CD4-positive, alpha-beta T cell treated with Interleukin-6 at 100 ng/mL for 8 hours (primary cell): Measurements from ENCODE around the gene REXO1.

Source experiments
- DNase-seq: peaks from one replicate; pipeline ENCODE4 v3.0.0-alpha.2; 2020; ENCODE audit warnings: mixed read lengths, low spot score

Gene REXO1

GRCh38 chr19:1790054-1790792 lies 58.1 kb downstream of the REXO1 start:
- DNase-seq = no peak

DNA sequence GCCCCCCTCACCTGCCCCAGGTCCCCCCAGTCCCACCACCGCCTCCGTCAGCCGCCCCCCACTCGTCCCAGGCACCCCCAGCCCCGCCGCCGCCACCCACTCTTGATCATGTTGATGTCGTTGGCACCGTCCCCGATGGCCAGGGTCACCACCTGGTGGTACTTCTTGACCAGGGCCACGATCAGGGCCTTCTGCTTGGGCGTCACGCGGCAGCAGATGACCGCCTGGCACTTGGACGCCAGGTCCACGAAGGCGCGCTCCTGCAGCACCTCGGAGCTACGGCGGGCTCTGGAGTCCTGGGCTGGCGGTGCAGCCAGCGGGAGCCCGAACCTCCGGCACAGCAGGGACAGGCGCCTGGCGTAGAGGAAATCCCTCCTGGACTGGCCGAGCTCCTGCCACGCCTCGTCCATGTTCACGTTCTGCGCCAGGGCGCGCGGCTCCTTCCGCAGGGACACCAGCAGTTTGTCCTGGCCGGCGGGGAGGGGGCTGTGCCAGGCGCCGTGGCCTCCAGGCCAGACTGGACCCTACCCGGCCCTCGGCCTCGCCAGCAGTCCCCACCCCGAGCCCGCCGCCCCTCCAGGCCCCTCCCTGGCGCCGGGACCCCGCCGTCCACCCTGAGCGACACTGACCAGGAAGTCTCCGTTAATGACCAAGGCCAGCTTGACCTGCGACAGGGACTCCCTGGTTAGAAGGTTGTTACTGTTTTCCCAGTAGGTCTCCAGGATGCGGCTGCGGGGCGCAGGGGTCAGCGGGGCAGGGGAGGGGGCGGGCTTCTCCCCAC lies 58.8 kb downstream of the REXO1 start:
- no peak for DNase-seq

GRCh38 chr19:1787116-1787515 lies 61.2 kb downstream of the REXO1 start:
- no peak for DNase-seq

GRCh38 chr19:1786668-1787067 lies 61.6 kb downstream of the REXO1 start:
- no peak for DNase-seq

DNA sequence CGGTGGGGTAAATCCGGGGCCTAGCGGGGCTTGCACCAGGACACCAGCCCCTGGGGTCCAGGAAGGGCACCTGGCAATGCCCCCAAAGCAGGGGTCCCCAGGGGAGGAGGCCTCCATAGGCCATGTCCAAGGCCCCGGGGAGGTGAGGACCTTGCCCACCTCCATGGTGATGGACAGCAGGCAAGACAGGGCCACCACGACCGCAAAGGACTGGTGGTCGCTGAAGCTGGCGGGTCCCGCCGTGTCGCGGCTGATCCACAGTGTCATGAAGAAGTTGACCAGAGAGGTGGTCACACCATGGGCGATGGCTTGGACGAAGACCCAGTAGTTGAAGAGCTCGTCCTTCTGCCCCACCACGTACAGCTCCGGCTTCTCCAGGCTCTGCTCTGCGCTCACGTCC lies 63.0 kb downstream of the REXO1 start:
- DNase-seq = no peak

DNA sequence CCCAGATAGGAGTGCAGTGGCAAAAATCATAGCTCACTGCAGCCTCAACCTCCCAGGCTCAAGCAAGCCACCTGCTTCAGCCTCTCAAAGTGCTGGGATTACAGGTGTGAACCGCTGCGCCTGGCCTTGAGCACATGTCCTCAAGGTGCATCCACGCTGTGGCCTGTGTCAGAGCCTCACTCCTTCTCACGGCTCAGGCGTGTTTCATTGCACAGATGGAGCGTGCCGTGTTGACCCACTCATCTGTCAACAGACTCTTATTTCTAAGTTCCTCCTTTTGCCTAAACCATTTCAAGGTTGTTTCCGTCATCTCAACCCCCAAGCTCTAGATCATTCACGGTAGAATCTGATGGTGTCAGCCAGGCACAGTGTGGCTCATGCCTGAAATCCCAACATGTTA lies 64.4 kb downstream of the REXO1 start:
- DNase-seq = no peak

DNA sequence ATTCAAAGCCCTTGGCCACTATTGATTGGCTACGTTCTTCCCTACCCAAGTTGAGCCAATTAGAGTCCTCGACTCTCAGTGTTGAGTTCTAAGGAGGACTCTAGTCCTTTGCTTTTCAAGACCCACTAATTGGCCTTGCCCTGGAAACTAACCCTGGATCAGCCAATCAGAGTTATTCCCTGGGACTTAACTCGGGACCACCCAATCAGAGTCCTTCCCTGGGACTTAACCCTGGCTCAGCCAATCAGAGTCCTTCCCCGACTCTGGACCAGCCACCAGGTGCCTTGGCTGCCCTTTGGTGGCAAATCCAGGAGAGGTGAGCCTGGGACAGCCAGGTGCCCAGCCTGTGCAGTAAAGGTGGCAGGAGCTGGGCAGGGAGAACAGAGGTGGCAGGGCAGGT lies 64.9 kb downstream of the REXO1 start:
- no peak for DNase-seq

DNA sequence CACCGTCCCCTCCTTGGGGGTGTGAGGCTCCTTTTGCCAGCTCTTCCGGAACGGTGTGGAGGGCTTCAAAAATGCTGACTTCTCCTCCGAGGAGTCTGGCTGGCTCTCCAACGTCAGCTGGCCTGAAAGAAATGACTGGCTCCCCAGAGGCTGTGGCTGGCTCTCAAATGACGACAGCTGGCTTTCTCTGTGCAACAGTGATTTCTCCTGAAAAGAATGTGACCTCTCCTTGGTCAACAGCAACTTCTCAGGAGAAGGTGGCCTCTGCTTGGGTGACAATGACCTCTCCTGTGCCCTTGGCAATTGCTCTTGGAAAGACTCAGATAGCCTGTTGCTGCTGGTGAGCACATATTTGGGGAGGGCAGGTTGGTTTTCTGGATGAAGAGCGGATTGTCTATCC lies 65.8 kb downstream of the REXO1 start:
- no peak for DNase-seq

DNA sequence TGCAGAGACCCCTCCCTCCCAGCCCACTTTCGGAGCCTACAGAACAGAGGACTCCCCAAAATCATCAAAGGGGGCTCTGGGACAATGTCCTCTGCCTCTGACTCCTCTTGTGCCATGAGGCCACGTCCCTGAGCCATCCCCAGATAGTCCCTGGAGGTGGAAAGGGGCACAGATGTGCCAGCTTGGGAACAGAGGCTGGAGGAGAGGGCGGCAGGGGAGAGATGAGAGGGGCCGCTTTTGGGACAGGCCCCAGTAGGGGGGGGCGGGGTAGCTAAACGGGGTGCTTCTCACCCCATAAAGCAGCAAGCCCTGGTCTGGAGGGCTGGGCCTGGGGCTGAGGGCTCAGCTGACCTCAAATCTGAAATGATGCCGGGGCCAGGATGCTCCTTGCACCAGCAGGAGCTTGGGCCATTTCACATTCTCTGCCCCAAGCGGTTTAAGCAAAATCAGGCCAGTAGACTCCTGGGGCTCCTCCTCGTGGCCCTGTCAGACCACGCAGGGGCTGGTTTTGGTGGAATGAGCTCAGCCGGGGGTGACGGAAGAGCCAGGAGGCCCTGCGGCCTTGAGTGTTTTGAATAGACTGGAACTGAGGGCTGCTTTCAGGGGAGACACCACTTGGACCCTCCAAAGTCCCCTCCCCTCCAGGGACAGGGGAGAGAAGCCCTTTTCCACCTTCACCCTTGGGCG lies 67.9 kb downstream of the REXO1 start:
- no peak for DNase-seq

DNA sequence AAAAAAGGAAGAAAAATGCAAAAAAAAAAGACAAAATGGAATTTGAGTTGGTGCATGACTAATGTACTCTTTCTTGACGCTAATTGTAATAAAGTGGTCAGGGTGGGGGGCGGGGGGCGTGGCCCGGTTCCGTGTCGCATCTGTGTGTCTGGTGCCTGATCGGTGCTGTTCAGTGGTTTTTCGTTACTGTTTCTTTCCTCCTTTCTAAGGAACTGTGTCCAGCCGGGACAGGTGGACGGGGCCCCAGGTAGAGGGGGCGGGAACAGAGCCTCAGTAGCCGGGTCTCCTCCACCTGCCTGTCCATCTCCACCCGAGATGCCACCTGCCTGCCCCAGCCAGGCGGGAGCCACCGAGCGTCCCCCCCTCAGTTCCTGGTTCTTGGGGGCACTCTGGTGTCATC lies 68.7 kb downstream of the REXO1 start:
- no peak for DNase-seq

GRCh38 chr19:1777149-1777548 lies 71.1 kb downstream of the REXO1 start:
- no peak for DNase-seq

DNA sequence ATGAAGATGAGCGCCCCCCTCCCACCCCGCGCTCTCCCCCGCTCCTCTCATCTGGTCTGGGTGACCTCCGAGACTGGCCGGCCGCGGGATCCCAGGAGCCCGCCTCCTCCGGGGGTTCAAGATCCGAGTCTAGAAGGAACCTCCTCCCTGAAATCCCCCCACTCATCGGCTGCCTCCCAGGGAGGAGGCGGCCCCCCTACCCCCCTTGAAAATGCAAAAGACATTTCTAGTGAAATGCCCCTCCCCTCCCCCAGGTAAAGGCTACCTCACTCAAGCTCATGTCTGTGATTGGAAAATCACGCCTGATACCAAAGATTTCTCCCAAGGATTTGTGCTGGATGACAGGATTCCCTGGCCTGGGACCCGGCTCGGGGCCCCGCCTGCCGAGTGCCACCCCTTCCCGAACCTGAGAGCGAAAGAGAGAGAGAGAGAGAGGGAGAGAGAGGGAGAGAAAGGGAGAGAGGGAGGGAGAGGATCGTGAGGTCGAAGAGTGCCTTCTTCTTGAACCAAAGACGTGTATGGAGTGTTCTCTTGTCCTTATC lies 71.6 kb downstream of the REXO1 start:
- no peak for DNase-seq

DNA sequence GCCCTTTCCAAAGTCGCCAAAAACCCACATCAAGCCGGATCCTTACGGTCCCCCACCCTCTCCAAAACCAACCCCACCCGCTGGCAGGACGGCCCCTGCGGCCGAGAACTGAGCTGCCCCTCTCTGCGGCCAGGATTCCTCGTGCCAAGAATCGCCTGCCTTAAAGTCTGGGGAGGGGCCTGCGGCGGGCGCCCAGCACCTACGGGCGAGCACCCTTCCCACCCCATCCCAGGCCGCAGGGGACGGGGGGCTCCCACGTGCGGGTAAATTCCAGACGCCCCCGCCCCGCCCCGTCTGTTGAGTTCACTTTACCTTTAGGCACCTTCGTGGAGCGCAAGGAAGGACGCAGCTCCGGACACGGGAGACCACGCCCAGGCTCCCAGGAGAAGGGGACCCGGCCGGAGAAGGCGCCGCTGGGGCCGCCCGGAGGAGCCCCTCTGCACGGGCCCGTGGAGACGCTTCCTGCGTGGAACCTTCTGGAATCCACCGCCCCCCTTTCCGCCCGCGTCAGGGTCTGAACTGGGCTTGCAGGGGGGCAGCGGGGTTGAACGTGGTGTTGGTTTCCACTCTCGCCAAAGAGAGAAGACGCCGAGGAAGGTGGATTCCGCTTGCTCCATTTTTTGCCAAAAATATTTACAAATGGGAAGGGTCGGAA lies 72.2 kb downstream of the REXO1 start:
- no peak for DNase-seq

DNA sequence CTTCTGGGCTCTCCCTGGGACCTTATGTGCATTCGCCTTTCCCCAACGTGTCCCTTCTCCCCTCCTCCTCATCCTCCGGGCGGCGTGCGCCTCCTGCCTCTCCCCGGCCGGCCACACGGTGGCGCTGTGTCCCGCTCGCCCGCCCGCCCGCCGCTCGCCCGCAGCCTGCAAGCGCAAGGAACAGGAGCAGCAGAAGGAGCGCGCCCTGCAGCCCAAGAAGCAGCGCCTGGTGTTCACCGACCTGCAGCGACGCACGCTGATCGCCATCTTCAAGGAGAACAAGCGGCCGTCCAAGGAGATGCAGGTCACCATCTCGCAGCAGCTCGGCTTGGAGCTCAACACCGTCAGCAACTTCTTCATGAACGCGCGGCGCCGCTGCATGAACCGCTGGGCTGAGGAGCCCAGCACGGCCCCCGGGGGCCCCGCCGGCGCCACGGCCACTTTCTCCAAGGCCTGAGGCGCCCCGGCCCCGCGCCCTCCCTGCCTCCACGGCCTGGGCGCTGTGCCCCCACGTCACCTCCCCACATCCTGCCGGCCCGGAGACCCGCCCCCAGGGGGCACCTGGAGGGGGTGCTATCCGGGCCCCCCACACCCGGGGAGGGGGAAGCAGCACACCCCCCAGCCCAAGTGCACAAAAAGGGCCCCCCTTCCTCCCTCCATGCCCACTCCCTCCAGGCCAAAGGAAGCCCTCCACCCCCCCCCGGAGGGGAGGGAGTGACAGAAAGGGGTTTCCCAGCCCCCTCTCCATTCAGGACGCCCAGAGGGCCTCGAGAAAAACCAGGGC lies 73.1 kb downstream of the REXO1 start:
- DNase-seq = no peak

DNA sequence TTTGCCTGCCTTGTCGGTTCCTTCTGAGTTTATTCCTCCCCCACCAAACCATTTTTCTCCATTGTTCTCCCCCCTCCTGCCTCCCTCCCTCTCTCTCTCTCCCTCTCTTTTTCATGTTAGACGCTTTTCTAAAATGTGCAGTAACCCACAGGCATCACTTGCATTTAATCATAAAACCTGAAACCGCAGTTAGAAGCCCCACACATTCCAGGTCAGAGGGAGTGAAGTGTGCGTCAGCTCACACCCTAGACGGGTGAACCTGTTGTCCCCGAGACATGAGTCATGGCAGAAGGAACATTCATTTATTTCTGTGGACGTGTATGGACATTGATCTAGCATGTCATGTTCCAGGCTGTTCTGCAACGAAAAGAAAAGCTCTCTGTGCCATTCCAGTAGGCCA lies 75.1 kb downstream of the REXO1 start:
- no peak for DNase-seq

DNA sequence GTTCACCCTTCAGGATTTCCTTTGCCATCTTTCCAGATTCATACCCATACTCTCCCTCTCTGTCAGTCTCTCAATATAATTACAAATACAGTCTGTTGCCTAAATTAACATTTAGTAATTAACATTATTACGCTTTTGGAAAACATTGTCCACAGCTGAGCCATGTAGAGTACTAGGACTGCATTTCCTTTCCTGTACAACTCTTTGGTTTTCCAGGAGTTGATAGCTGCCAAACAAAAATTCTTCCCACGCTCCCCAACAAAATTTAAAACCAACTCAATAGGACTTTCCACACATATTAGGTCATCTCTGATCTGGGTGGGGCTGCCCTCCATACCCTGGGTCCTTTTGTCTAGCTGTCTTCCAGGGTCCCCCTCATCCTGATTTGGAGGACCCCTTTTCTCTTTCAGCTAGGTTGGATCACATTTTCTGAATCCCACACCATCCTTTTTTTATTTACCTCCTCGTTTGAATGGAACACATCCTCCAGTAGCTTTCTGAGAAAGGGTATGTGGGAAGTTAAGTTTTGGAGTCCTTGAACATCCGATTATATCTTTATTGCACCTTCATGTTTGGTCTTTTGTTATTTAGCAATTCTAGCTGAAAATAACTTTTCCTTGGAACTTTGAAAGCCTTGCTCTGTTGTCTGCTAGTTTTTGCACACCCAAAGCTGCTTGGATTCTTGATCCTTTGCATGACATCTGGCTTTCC lies 77.3 kb downstream of the REXO1 start:
- no peak for DNase-seq

- DNase-seq = no peak
Observed at GRCh38 chr19:1769645-1769985, 78.7 kb downstream of the REXO1 start.

DNA sequence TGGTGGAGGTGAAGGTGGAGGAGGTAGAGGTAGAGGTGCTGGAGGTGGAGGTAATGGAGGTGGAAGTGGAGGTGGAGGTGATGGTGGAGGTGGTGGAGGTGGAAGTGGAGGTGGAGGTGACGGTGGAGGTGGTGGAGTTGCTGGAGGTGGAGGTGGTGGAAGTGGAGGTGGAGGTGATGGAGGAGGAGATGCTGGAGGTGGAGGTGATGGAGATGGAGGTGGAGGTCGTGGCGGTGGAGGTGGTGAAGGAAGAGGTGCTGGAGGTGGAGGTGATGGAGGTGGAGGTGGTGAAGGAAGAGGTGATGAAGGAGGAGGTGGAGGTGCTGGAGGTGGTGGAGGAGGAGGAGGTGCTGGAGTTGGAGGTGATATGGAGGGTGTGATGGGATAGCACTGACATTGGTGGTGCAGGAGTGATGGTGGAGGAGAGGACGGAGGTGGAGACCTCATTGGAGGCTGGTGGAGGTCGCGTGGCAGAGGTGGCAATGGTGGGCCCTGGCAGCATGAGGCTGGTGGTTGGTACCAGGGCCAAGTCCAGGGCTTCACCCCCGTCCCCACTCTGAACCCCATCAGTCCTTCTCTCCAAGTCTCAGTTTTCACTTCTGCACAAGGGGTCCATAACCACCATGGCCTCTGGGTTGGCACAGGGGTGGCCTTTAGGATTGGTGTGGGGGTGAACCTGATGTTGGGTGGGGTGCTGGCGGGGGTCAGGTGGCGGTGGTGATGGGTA lies 79.2 kb downstream of the REXO1 start:
- no peak for DNase-seq

GRCh38 chr19:1768248-1768647 lies 80.0 kb downstream of the REXO1 start:
- no peak for DNase-seq

DNA sequence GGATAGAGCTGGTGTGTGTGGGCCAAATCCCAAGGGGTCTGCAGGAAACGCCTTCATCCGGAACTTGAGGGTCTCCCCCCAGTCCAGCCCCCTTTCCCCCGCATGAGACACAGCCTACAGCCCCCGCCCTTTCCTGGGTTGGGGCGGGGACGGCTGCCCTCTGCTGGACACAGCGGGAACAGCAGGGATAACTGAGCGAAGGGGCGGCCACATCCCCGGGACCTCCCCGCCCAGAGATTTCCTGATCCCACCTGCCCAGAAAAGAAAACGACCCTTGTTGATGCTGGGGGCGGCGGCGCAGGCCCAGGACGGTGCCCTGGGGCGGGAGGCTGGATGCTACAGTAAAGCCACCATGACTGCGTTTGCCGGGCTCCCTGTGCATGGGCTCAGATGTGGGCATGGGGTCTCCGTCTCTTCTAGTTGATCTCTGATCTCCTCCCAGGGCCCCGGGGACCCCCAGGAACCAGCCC lies 80.8 kb downstream of the REXO1 start:
- peak; percentile 29 for DNase-seq
